ENCODE results near the gene ADPRS.

GRCh38 chr1:36094621-36095061, 5.9 kb downstream of the ADPRS start:
- TF ChIP-seq CTCF (IDR thresholded peaks at IDR 0.05) (no peak), POLR2A (IDR thresholded peaks at IDR 0.05) (no peak)
